Glomerular visceral epithelial cell (primary cell): ENCODE results near the gene ADPRM.
"Not testable (repeated sequence)": the region's sequence is repeated elsewhere in the genome, so short reads cannot be mapped to it uniquely, and the experiment has no call there.

Experiments used
- DNase-seq: peaks from one replicate; pipeline ENCODE4 v3.0.0-alpha.2; 2016; ENCODE audit errors: extremely low spot score

The ADPRM gene

DNA sequence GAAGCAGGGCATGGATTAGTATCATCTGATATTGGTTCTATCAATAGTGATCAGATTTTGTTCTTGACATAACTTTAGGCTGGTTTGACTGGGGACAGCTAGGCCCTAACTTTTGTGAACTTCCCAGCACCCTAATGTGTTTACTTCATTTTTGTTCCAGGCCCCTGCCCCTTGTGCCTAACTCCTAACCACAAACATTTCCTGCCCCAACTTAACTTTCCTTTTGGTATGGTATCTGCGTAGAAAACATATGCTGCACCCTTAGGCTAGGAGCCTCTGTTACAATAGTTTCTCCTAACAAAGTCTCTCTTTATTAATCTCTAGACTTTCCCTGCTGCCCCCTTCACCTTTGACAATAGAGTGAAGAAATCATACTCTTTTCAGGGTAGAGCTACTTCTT, 2.5 kb downstream of the ADPRM start:
- DNase-seq = no peak

DNA sequence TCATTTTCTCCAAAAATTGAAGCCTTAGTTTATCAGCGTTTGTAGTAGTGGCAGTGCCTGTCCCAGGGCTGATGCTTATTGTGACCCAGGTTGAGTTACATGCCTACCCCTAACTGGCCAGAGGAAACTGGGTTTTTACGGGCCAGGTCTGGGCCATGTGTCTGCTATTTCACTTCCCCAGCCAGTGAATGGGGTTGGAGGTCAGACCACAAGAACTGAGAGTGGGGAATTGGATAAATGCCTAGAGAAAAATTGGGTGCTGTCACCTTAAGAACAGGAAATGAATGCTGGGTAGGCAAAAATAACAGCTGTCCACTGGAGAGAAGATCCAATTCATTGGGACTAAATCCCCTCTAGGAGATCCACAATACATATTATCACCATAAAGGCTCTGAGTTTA, 5.2 kb downstream of the ADPRM start:
- peak; percentile 6 for DNase-seq

DNA sequence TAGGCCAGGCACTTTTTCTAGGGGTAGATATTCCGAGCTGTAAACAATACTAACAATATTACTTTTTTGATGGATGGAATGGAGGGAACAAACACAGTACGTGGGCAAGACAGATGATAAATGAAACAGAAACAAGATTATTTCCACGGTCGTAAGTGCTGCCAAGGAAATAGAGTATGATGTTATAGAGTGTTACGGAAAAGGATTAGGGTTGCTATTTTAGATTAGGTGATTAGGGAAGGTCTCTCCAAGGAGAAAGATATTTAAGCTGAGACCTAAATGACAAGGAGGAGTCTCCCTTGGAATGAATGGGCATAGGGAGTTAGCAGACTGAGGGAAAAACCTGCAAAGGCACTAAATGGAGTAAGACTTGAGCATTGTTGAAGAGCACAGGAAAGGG, 8.3 kb downstream of the ADPRM start:
- no peak for DNase-seq

DNA sequence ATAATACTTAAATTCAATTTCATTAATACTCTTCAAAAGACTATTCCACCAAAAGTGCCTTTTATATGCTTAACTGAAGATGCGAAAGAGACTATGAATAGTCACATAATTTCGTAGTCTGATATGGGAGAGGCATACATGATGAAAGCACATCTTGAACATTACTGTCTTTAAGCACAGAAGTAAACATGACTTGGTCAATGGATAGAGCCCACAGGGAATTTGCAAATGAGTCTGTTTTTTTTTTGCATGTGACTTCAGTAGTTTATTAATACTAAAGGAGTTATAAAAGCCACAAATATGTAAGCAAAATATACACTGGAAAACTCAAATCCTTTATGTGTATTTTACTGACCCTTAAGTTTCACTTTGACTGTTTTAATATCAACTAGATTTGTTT, 15.9 kb downstream of the ADPRM start:
- no peak for DNase-seq

DNA sequence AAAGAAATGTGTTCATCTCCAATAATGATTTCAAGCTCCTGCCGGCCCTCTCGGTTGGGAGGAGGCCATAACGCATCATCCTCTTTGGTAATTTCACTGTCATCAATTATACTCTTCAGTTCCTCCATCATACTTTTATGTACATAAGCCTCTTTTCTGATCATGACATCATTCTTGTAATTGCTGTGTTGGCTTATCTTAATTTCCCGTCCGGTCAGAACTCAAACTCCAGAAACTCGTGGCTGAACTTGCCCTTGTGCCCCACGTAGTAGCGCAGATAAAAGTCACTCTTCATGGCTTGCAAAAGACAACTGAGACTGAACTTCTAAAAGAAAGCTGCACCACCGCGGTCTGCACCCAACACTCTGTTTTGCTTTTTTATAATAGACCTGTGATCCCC, 18.8 kb downstream of the ADPRM start:
- DNase-seq = no peak

DNA sequence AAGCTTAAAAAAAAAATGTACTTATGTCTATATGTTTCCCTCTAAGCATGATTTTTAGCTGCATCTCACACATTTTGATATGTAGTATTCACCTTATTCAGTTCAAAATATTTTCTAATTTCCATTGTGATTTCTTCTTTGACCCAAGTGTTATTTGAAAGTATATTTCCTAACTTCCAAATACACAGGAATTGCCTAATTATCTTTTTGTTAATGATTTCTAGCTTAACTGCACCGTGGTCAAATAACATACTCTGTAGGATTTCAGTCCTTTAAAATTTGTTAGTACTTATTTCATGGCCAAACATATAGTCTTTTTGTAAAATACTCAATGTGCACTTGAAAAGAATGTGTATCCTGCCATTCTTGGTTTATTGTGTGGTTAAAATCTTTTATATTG, 21.2 kb downstream of the ADPRM start:
- DNase-seq = no peak

DNA sequence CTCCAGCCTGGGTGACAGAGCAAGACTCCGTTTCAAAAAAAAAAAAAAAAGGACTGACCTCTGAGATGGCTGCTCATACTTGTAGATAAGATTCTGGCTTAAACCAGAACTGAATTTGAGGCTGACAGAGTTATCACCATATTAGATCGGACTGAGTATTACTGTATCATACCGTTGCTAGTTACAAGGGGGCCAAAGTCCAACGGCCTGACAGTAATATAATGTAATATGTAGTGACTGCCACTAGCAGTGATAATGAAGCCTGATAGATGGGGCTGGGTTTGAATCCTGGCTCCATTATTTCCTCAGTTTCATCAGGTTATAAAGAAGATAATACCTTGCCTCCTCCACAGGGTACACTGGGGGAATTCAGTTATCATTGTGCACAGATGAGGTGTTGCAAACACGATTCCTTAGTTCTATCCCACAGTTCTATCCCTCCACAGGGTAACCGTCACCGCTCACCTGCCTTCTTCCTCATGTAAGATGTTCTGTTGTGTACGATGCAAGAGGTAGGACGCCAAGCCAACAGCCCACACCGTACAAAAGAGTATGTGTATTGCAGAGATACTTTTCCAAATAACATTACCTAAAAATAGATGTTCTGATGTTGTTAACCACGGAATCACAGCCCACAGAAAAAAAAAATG, 27.3 kb downstream of the ADPRM start:
- DNase-seq = no peak

DNA sequence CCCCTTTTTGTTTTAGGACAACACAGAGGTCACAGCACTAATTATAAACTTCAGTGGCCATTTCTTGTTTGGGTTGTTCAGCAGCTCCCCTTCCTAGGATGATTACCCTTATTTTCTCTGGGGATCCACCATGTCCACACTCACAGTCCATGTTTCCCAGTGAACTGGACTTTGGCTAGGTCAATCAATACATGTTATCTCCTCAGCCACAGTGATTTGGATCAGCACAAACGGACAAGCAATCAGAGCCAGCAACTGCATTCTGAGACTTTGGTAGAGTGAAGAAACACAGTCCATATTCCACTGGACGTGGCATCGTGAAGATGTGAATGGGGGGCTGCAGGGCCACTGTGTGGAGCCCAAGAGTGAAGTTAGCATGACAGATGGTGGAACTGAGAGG, 27.9 kb downstream of the ADPRM start:
- no peak for DNase-seq

DNA sequence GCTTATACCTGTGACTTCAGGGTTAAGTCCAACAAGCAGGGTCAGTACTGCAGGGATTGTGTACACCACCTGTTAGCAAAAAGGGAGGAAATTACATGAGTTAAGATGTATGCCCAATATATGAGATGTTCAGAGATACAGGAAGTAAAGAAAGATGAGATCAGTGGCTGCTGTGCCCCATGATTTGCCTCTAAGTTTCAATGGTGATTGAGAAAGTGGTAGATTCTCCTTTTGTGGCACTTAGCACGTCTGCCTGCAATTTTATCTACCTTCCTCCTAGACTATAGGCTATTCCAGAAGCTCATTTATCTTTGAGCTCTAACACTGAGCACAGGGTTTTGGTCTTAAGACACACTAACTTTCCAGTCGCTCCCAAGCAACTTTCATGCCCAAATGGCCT, 28.8 kb downstream of the ADPRM start:
- DNase-seq = no peak

DNA sequence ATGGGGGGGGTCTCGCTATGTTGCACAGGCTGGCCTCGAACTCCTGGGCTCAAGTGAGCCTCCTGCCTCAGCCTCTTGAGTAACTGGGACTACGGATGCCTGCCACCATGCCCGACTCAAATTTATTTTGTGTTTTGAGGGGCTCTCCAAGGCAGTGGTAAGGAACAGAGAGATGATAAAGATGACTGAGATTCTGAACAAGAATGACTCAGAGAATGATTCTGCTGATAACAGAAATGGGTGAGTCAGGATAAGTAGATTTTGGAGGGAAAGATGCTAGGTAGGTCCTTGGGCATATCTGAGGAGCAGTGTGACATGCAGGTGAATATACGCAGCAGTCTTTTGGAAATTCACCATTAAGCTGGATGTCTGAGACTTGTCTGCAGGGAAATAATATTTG, 29.8 kb downstream of the ADPRM start:
- DNase-seq = no peak

DNA sequence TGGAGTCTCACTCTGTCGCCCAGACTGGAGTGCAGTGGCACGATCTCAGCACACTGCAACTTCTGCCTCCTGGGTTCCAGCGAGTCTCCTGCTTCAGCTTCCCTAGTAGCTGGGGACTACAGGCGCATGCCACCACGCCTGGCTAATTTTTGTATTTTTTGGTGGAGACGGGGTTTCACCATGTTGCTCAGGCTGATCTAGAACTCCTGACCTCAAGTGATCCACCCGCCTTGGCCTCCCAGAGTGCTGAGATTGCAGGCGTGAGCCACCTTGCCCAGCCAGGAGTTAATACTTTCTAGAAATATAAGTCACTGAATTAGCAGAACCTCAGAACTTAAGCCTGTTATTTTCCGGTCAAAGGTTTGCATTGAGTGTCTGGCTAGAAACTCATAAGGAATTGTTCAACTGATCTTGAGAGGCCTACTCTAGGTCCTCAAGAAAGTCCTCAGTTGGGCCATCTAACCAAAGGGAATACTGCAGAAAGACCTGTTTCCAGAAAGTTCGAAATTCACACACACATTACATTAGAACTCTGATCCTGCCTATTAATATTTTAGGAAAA, 31.0 kb downstream of the ADPRM start:
- DNase-seq = no peak

DNA sequence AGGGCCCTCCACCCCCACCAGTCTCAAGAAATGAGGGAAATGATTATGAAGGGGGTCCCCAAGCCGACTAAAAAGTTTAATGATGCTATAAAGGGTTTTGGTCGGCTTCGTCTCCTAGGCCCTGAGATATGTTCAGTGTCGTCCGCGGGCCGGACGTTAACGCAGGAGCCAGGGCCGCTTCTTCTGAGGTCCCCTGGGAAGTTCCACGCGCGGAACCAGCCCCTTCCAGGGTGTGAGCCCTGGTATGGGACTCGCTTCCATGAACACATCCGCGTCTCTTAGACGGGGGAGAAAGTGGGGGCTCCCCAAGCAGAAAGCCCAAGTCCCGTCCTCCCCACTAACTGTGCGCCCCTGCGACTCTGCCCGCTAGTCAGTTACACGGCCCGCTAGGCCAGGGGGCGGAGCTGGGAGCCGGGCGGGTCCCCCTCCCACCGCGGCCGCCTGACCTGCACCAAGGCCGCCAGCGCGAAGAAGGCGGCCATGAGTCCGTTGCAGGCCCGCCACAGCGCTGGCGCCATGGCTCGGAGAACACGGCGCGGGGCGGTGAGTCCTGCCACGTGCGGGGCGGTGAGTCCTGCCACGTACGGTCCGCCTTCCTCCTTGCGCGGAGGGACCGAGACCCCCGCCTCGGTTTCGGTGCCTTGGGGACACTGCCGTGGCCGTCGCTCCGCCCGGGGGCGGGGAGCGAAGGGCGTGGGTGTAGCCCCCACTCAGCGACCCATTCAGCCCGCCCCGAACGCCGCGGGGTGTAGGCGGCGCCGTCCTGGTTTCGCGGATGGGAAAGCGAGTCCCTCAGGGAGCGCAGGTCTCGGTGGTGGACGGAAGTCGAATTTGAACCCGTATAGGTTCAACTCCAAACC, 32.2 kb downstream of the ADPRM start, which contains the start of gene TMEM220:
Gene TMEM220, minus strand, starts transcription at position 690 of the 860 bp plus-strand sequence. Its CDS starts 172 bp downstream, at position 518.
- peak; percentile 43 for DNase-seq

DNA sequence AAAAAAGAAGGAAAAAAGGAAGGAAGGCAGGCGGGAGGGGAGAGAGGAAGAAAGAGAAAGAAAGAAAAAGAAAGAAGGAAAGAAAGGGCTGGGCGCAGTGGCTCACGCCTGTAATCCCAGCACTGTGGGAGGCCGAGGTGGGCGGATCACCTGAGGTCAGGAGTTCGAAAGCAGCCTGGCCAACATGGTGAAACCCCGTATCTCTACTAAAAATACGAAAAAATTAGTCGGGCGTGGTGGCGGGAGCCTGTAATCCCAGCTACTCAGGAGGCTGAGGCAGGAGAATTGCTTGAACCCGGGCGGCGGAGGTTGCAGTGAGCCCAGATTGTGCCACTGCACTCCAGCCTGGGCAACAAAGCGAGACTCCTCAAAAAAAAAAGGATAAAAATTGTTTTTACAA, 32.9 kb downstream of the ADPRM start:
- DNase-seq = not testable (repeated sequence)

DNA sequence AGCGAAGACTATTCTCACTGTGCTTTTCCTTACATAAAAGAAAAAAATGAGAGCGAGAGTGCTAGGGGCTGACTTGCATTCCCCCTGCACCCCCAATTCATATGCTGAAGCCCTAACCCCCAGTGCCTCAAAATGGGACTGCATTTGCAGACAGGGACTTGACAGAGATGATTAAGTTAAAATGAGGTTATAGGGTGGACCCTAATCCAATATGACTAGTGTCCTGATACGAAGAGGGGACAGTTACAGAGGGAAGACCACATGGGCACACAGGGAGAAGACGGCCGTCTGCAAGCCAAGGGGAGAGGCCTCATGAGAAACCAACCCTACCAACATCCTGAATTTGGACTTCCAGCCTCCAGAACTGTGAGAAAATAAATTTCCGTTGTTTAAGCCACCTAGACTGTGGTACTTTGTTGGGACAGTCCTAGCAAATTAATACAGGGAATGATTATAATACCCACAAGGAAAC, 34.0 kb downstream of the ADPRM start:
- DNase-seq = no peak

DNA sequence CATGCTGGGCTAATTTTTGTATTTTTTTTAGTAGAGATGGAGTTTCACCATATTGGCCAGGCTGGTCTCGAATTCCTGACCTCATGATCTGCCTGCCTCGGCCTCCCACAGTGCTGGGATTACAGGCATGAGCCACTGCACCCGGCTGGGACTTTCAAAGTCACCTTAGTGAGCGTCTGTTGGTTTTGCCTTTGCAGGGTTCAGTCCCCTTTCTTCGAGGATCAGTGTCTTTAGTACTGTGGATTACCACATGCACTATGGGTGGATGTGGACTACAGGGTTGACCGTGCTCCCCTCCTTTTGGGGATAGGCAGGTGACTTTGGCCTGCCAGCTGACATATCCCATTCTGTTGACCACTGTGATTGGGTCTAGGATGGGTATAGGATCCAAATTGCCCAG, 34.7 kb downstream of the ADPRM start:
- not testable (repeated sequence) for DNase-seq

DNA sequence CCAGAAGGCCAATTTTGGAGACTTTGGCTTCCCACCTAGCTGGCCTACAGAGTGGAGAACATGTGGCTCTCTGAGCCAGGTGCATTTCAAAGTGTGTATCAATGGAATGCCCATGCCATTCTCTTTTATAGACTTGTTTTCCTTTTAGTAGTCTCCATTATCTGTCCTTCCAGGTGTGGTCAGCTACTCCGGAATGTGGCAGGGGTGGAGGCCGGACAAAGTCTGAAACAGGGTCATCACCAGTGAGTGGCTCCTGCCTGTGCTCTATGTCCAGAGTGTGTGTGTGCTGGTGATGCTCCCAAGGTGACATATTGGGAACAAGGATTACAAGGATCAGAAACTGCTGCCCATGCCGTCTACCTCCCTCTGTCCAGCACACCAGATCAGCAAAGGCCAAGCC, 36.3 kb downstream of the ADPRM start:
- no peak for DNase-seq

DNA sequence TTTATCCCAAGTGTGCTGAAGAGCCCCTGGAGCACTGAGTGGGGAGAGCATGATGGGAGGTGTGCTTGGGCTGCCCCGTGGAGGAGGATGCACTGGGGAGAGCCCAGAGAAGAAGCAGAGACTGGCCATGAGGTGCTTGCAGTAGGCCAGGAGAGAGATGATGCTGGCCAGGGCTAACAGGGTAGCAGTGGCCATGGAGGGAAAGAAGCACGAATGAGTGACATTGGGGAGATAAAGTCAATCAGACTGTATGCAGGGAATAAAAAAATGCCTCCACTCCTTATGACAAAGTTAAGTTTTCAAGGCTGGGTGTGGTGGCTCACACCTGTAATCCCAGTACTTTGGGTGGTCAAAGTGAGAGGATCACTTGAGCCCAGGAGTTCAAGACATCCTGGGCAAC, 37.9 kb downstream of the ADPRM start:
- DNase-seq = no peak

DNA sequence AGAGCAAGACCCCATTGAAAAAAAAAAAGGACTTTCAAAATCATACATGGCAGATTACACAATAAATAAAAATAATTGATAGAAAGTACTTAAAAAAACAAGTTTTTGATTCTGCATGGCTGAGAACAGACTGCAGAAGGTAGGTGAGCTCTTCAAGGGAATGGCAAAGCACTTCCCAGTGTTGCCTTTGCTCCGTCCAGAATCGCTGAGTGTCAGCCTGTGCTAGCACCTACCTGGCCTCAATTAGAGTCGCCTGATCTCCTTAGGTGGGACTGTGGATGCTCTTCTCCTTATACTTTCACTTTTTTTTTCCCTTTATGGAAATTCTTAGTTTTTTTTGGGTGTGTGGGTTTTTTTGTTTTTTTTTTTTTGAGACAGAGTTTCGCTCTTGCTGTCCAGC, 38.4 kb downstream of the ADPRM start:
- DNase-seq = no peak

DNA sequence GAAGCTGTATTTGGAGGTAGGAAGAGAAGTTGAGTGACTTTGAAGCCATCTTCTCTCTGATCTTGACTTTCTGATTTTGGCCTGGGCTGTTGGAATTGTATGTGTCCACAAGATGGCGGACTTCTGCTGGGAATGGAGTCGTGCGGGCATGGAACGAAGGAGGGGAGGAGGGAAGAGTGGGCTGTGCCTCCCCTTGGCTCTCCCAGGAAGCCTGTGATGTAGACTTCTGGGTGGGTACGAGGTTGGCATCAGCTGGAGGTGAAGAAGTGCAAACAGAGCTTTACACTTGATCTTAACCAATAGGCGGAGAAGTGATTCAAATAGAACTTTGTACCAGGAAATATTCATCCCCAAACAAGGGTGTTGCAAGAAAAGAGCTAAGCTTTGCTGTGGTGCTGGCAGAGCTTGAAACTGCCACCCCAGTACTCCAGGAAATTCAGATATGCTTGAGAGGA, 39.8 kb downstream of the ADPRM start:
- peak; percentile 53 for DNase-seq

DNA sequence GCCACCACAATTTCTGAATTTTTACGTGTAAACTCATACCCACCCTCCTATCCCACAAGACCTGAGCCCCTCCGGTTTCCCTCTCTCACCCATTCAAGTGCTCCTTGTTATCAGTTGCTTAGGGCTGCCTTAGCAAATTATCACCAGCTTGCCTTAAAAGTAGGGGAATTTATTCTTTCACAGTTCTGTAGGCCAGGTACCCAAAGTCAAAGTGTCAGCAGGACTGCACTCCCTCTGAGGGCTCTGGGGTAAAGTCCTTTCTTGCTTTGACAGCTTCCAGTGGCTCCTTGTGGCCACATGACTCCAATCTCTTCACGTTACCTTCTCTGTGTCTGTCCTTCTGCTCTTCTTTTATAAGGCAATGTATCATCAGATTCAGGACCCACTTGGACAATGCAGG, 40.3 kb downstream of the ADPRM start:
- no peak for DNase-seq

DNA sequence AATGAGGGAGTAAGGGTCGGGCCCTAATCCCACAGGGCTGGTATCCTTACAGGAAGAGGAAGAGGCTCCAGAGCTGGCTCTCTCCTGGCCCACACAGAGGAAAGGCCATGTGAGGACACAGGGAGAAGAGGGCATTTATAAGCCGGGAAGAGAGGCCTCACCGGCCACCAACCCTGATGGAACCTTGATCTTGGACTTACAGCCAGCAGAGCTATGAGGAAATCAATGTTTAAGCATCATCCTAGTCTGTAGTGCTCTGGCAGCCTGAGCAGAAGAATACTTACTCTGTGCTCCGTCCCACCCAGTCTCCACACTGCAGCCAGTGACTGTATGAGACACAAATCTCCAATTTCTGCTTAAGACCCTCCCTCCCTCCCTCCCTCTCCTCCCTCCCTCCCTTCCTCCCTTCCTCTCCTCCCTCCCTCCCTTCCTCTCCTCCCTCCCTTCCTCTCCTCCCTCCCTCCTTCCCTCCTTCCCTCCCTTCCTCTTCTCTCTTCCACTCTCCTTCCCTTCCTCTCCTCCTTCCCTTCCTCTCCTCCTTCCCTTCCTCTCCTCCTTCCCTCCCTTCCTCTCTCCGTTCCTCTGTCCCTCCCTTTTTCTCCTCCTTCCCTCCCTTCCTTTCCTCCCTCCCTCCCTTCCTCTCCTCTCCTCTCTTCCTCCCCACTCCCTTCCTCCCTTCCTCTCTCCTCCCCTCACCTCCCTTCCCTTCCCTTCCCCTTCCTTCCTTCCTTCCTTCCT, 41.3 kb downstream of the ADPRM start:
- DNase-seq = no peak

DNA sequence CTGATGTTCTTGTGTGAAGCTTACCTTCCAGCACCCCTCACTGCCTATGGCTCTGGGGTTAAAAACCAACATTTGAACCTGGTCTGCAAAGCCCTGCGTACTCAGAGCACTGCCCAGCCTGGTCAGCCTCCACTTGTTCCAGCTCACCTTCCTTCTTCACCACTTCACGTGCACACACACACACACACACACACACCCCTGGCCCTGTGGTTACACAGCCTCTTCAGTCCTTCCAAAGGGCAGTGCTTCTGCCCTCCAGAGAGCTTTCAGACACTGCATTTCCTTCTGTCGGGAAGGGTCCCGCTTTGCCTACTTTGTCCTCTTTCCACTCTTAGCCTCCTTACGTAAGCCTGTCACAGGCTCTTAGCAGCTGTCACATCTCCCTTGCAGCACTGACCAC, 42.0 kb downstream of the ADPRM start:
- DNase-seq = no peak
